HG02943 (cell line): ENCODE data around the gene NRK.
"Not testable (repeated sequence)": the region's sequence is repeated elsewhere in the genome, so short reads cannot be mapped to it uniquely, and the experiment has no call there.

Experiments
- ATAC-seq: cut with Tn5 transposase; IDR thresholded peaks from one replicate; pipeline ENCODE4 v1.9.1; 2021; ENCODE audit warnings: mild to moderate bottlenecking, low read depth, moderate library complexity; ENCODE audit not compliant: unreplicated experiment

NRK gene

DNA sequence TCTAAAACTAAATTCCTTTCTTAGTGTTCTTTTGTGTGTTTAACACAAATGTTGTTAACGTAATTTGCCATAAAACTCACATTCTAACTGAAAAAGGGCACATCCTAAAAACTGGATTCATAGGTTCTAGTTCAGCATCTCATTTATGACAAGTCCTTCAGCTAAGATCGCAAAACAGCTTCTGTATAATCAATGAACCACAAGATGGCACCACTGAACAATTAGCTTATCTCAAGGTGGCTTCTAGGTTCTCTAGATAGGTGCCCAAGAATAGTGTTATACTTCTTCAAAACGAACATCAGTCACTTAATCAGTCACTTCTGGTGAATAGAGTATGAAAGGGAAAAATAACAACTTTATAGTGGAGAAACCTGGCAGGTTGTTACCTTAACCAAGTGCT, 54.3 kb downstream of the NRK start:
- no peak for ATAC-seq

DNA sequence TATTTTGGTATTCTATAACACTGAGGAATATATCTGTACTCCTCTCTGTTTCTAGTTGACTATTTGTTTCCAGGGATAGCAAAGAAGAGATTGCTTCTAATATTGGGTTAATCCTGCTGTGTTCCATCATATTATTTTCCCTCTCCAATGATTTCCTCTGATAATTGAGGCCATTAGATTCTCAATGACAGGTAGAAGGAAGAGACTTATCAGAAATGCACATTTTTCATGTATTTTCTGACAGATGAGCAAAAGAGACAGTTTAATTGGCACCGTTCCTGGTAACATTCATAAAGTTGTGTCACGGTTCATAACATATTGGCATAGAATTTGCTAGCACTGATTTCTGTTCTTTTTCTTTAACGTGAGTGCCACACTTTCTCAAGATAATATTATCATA, 58.2 kb downstream of the NRK start:
- no peak for ATAC-seq

DNA sequence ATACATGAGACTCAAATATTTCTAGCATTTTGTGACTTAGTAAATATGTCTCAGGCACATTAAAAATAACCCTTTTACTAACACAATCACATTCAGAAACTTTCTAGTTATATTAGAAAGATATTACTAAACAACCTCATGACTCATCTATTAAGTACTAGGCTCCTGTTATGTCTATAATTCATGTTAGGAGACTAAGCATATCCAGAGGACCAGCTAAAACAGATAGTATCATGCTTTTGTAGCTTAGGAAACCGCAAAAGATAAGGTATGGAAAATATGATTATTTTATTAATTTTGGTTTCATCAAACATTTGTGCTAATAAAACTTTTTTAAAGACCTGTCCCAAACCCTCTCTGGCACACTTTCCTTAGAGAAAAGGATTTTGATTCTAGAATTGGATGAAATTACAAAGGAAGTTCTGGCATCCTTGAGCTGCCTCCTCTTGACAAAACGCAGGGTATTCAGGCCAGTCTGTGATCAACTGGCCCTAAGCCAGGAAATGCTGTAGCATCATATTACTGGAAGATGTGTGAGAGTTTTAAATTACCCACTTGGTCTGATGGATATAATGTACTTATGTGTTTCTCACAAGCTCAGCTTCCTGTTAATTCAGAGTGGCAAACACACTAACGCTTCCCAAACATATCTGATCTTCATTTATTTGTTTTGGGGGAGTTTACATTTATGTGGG, 60.4 kb downstream of the NRK start:
- no peak for ATAC-seq

DNA sequence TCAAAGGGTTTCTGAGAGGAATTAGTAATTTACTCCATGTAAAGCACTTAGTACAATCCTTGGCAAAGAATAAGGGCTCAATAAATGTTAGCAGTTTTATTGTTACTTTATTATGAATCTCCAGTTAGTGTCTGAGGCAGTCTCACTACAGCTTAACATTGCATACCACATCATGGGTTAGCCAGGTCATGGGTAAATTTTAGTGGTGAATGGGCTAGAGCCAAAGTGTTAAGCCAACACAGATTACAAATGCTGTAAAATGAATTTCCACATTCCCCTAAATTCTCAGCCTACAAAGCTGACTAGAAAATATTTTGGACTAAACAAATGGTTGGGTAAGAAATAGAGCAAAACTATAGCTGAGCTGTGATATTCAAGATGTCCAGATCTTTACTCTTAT, 72.4 kb downstream of the NRK start:
- no peak for ATAC-seq

DNA sequence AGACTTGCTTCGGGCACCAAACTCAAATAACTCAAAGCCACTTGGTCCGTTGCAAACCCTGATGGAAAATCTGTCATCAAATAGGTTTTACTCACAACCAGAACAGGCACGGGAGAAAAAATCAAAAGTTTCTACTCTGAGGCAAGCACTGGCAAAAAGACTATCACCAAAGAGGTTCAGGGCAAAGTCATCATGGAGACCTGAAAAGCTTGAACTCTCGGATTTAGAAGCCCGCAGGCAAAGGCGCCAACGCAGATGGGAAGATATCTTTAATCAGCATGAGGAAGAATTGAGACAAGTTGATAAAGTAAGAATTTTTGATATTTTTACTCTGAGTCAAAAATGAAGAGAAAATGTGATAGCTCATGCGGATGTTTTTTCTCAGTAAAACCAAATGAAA, 87.2 kb downstream of the NRK start:
- ATAC-seq = no peak

DNA sequence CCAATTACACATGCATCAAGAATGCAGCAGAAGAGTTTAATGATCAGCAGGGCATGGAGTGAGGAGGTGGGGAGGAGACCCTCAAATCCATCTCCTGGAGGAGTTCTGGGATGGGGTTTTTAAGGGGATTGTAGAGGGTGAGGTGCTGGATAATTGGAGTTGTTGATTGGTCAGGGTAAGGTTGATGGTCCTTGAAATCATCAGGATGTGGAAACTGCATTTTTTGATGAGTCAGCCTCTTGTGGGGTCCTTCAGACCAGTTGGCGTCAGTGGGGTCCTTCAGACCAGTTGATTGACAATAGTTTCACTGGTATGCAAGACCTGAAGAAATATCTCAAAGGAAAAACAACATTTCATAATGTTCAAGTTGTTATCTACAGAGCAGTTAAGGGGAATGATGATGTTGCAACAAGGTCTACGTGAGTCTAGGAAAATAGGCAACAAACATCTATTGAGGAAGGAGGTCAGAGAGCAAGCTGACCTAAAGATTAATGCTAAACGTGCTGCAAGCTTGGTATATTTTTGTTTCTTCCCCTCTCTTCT, 88.3 kb downstream of the NRK start:
- ATAC-seq = no peak

DNA sequence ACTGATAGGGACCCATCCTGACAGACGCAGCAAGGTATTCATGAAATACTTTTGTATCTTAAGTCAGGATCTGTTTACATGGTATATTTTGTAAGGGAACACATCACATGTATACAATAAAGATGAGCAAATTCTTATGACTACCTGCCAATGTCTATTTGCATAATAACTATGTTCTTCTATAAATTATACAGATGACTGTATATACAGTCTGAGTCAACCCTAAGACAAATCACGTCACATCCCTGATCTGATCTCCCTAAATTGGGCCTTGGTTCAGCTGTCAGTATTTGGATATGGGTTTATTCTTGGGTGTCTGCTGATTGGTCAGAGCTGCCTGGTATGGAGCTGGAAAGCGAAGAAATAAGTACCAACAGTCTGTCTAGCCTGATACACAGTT, 122.9 kb downstream of the NRK start:
- ATAC-seq = no peak

DNA sequence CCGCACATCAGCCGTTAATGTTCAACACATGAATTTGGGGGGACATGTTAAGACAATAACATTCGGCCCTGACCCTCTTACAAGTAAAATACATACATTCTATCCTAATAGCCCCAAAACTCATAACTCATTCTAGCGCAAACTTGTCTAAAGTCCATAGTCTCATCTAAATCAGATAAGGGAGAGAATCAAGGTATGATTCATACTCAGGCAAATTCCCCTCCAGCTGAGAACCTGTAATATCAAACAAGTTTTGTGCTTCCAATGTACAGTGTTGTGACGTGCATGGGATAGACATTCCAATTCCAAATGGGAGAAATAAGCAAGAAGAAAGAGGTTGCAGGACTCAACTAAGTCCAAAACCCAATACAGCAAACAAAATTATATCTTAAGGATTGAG, 147.1 kb downstream of the NRK start:
- ATAC-seq = no peak

DNA sequence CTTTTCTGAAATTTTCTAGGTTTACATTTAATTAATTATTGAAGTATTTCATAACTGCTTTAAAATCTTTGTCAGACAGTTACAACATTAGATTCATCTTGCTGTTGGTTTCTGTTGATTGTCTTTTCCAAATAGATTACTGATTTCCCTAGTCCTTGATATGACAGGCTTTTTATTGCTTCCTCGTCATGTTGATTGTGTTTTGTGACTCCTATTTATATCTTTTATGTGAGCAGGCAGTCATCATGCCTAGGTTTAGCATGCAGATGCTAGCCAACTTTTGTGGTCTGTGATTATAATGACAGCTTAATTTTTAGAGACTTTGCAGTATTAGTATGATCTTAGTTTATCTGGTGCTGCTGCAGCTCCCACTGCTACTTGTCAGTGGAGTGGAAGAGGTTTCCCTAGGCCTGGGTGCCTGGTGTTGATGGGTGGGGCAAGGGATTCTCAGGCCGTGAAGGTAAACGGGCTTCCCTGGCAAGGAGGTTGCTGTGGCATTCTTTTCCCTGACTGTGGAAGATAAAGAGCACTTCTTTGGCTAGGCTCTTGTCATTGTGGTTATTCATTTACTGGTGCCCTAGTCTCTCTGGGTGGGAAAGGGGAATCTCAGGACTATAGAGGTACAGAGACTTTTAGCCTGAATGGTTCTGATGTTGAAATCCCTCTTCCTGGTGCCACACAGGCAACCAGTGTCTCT, 150.5 kb downstream of the NRK start:
- no peak for ATAC-seq

DNA sequence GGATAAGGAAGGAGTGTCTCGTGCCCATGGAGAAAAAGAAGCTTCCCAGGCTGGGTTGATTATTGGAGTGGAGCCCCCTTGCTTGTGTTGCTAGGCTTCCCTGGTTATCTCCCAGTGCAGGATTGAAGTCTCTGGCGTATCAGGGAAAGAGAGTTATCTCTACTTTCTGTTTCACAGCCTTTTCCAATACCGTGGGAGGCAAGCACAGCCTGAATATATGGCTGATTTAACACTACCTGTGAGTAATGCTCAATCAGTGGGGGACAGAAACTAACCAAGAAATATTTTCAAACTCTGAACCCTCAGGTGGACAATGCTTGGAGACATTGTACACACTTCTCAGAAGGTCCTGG, 151.0 kb downstream of the NRK start:
- ATAC-seq = no peak

DNA sequence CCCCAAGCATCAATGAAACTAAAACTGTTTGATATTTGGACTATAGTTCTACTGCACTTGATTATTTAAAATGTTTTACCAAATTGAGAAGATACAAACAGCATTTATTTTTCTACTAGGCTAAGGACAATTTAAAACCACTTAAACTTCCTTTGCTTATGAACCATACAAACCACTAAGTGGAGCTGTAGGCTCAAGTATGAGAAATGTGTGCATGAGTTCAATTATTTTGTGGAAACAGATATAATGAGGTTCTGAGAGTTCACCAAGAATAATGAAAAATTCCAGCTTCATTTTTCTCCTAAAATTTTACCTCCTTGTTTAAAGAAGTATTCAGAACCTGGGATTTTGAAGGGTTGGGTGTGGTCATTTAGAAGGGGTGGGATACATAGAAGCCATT, 153.0 kb downstream of the NRK start:
- no peak for ATAC-seq

DNA sequence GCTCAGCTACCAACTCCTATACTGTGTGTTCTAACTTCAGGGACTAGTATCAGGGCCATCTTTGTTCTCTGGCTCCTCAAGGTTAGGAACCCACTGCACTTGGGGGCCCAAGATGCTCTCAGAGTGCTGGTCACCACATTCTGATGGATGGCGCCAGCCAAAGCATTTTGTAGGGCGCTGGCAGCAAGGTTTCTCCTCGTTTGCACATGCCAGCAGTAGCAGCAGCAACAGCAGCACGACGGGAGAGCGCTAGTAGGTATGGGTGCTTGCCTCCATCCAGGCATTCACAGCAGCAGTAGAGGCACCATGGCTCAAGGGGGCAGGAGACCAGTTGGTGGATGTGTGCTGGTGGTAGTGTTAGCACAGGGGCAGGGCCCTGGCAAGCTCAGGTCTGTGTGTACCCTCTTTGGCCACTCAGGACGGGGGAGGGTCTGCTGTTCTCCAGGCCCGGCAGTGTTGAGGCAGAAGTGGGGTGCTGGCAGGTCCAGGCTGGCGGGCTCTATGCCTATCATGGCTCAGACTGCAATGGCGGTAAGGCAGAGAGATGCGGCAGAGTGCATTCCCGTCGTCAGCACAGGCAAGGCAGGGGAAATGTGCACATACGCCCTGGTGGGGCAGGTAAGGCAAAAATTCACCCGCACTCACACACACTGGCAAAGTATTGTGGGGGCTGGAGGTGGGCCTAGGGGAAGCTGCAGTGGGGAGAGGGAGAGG, 159.6 kb downstream of the NRK start:
- no peak for ATAC-seq

DNA sequence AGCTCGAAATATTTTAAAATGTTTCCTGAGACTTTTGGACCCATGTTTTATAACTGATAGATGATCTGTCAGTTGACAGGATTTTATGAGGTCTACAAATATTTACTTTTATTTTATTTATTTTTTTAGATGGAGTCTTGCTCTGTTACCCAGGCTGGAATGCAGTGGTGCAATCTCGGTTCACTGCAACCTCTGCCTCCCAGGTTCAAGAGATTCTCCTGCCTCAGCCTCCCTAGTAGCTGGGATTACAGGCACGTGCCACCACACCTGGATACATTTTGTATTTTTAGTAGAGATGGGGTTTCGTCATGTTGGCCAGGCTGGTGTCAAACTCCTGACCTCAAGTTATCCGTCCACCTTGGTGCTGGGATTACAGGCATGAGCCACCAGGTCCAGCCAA, 166.1 kb downstream of the NRK start:
- ATAC-seq = not testable (repeated sequence)

DNA sequence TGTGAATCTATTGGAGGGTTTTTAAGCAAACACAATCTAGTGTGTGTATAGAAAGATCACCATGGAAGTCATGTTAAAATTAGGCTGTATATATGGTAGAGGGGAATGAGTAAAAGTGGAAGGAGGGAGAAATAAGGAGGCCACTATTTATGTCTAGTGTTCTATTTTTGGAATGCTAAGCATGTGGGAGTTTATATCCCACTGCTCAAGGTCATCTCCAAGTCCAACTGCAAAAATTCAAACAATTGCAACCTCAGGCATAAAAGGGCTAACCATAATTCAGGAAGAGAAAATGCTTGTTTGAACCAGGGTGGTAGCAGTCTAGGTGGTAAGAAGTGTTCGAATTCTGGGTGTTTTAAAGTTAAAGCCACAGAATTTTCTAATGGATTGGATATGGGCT, 177.0 kb downstream of the NRK start:
- ATAC-seq = no peak

DNA sequence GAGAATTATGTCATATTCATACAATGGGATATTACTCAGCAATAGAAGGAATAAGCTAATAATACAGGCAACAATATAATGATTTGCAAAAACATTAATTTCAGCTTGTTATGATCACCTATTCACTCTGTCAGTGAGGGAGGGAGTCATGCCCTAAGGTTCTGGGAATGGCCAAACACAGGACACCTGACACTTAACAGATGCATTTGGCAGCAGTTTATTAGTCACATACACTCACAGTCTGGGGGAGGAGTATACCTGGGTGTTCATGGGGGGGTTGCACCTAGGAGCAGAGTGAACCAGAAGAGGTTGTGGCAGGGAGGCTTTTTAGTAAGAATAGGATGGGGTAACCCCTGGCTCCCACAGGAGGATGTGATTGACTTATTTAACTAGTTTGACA, 177.9 kb downstream of the NRK start:
- ATAC-seq = no peak

DNA sequence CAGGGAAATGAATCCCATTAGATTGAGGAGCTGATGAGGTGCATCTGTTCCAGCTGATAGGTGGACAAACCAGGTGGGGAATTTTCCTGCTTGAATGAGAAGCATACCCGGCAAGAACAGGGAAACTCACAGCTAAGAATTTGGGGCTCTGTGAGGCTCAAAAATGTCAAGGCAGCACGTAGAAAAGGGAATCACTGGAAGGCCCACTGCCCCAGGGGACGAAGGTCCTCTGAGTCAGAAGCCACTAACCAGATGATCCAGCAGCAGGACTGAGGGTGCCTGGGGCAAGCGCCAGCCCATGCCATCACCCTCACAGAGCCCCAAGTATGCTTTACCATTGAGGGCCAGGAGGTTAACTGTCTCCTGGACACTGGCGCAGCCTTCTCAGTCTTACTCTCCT, 178.3 kb downstream of the NRK start:
- not testable (repeated sequence) for ATAC-seq

DNA sequence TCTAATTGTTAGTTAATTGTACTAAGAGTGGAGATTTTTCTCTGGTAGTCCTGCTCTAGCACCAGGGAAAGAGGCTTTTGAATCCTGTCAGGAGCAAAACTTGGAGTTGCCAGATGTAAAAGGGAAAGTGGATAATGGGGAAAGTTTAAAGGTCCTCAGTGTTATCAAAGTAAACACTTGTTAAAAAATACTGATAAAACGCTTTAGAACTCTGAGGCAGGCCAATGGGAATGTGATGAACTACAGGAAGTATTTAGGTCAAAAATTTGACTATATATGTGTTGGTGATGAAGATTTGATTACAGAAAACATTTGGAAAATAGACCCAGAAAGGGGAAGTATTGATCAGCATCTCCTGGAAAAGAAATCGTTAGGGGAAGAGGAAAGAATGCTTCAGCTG, 183.3 kb downstream of the NRK start:
- ATAC-seq = no peak

DNA sequence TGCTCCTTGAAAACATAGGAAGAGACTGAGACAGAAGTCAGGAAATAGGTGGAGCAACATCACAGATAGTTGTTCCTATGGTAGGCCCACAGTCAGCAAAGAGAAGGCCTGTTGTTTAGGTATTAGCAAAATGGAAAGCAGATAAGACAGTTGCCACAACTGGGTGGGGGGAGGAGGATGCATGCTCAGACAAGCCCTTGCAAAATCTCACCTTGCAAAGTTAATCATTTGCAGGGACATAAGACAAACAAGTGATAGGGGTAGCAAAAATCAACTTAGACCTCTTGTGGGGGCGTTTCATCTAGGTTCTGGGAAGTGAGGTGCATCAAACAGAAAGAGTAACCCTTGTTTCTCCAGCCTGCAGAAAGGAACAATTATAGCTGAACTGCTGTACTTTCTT, 185.5 kb downstream of the NRK start:
- ATAC-seq = no peak
